RWPE1 (cell line): ENCODE measurements around the gene CTNNA2.

Experiments
- CTCF ChIA-PET: fragments of 350-600 bp; sonication (Branson Sonifier 250); formaldehyde crosslinking; extraction: SDS; loops from one replicate; lab custom pipeline; 2021; lab: Yijun Ruan, JAX
- POLR2A ChIA-PET: fragments of 400-600 bp; formaldehyde crosslinking; extraction: SDS; loops from one replicate; lab custom pipeline; 2020; ENCODE audit warnings: antibody characterized with exemption; ENCODE audit not compliant: low non-redundant PET; lab: Yijun Ruan, JAX
- DNase-seq: peaks from one replicate; pipeline ENCODE4 v3.0.0; 2012; ENCODE audit warnings: low spot score
- H3K27ac ChIP-seq: fragments of 450-650 bp; 2 replicates; pipeline ENCODE4 v1.5.1; 2017
- TF ChIP-seq, protein P1 (sequence below): fragments of 450-650 bp; conservative IDR thresholded peaks from 2 replicates; pipeline ENCODE4 v1.5.1; 2017; ENCODE audit warnings: low read depth, mild to moderate bottlenecking

The CTNNA2 gene

DNA sequence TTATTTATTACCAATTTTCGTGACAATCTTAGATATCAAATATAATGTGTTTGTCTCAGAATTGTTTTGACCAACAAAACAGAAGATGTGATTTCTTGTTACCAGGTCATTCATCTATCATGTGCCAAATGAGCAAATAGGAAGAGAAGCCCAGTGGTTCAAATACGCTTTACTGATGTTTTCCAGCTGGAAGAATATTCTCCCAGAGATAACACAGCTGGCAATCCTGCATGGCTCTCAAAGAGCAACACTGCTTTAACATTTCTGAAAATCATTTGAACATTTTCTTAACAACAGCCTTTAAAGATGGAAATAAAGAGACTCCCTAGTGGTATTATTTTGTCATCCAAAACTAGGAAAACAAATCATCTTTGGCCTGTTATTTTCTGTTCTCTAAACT is 359.8 kb downstream of the CTNNA2 start:
- no peak overlapping the region for H3K27ac ChIP-seq
- DNase-seq = no peak
- CTCF ChIA-PET = no interaction called here
- POLR2A ChIA-PET = no interaction called here
- TF ChIP-seq, protein P1, sequence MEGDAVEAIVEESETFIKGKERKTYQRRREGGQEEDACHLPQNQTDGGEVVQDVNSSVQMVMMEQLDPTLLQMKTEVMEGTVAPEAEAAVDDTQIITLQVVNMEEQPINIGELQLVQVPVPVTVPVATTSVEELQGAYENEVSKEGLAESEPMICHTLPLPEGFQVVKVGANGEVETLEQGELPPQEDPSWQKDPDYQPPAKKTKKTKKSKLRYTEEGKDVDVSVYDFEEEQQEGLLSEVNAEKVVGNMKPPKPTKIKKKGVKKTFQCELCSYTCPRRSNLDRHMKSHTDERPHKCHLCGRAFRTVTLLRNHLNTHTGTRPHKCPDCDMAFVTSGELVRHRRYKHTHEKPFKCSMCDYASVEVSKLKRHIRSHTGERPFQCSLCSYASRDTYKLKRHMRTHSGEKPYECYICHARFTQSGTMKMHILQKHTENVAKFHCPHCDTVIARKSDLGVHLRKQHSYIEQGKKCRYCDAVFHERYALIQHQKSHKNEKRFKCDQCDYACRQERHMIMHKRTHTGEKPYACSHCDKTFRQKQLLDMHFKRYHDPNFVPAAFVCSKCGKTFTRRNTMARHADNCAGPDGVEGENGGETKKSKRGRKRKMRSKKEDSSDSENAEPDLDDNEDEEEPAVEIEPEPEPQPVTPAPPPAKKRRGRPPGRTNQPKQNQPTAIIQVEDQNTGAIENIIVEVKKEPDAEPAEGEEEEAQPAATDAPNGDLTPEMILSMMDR = no peak

DNA sequence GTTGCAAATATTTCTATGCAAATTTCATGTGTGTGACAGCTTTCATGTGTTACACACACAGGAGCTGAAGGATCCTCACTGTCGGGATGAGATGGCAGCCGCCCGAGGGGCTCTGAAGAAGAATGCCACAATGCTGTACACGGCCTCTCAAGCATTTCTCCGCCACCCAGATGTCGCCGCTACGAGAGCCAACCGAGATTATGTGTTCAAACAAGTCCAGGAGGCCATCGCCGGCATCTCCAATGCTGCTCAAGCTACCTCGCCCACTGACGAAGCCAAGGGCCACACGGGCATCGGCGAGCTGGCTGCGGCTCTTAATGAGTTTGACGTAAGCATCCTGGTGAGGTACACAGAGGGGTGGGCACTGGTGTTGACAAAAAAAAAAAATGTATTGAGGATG is 361.2 kb downstream of the CTNNA2 start:
- no peak overlapping the region for H3K27ac ChIP-seq
- POLR2A ChIA-PET = no interaction called here
- CTCF ChIA-PET = no interaction called here
- DNase-seq = no peak
- TF ChIP-seq, protein P1 = no peak

DNA sequence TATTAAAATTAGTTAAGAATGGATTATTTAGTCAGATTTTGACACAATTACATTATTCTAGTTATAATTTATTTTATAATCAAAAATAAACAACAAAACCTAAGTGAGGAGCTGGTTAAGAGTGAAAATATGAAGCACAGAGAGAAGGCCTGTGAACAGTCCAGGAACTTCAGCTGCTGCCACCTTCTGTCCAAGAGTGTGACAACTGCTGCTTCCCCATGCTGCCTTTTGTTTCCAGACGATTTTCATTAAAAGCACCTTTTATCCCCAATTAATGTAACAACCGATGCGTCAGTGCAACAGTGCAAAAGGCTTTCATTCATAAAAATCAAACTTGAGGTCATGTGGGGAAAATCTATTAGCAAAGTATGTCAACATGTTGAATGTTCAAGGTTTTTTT is 363.6 kb downstream of the CTNNA2 start:
- TF ChIP-seq, protein P1 = peak; percentile 13; the same call in 1 of the 2 replicates
- ChIA-PET CTCF (interaction anchor here (0.5 kb wide), 2 partner anchors 250 to 830 kb away, joined by 4 to 5 read pairs; no protein-coding TSS in a partner anchor), POLR2A (no interaction called here)
- DNase-seq = peak; percentile 8
- no peak overlapping the region for H3K27ac ChIP-seq

DNA sequence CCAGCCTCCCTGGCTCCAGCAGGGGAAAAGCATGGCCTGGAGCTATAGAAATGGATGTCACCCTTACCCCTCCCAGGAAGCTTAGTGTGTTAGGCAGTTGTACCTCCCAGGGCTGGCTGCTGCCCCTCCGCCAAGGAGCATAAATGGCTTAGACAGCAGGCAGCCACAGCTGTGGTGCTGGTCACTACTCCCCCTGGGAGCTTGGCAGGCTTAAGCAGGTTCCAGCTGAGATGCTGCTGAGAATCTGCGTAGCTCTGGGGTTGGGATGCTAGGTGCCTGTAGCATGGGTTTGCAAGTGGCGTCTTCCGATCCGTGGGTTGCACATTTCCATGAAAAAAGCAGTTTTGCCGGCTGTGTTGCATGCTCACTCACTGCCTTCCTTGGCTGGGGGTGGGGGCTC is 369.7 kb downstream of the CTNNA2 start:
- no peak overlapping the region for H3K27ac ChIP-seq
- TF ChIP-seq, protein P1 = no peak
- DNase-seq = no peak
- ChIA-PET CTCF (no interaction called here), POLR2A (no interaction called here)

DNA sequence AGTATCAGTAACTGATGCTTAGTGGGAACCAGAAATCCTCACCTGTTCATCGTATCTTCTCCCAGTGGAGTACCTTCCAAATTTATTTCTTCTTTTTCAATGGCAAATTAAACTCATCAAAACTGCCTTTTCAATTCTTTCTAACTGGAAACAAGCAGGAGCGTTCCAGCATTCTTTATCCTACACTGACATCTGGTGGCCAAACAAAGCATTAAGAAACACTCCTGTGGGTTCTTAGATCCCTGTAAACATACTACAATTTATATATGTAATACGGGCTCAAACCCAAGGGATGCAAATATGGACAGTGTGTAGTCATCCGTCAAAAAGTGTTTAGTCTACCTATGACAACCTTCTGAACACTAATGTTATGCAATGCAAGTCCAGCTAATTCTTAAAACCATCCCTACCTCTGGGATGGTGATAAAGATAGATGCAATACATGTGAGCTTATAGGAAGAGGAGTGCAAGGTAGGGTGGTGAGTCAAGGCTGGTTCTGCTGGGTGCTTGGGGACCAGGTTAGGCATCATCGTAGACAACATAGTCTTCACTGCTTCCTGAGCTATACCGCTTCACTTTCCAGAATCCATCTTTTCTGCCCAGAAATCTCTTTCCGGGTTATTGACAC is 375.0 kb downstream of the CTNNA2 start:
- TF ChIP-seq, protein P1 = peak; percentile 63

DNA sequence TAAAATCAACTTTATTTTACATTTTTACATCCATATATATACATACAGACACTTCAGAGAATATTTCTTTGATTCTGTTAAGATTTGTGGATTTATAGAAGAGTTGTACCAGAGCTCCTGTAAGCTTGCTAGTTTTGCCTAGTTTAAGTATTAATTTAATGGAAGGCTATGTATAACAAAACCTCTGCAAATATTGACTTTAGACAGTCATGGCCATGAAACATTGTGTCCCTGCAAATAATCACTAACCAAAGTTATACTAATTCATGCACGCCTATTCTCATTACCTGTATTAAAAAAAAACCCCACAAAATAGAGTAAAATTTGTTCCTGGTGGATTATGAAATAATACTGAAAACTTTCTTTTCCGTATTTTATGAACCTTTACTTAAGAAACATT is 379.3 kb downstream of the CTNNA2 start:
- DNase-seq = no peak
- CTCF ChIA-PET = no interaction called here
- H3K27ac ChIP-seq = no peak overlapping the region
- POLR2A ChIA-PET = no interaction called here
- TF ChIP-seq, protein P1 = no peak

More for the DNA sequence above, 375.0 kb downstream of the CTNNA2 start:
- H3K27ac ChIP-seq = no peak overlapping the region
- CTCF ChIA-PET = interaction anchor here (0.5 to 0.6 kb wide), 2 partner anchors 479 to 682 kb away, joined by 3 to 4 read pairs; no protein-coding TSS in a partner anchor
- POLR2A ChIA-PET = no interaction called here
- peak; percentile 47 for DNase-seq
